Endometrial microvascular endothelial cells (primary cell): ENCODE measurements around the gene HOXD3. TPM values are rescaled to one million over a fixed set of nuclear protein-coding genes. Genes with fewer than 3 reads are reported as not detected.

Experiments used
- total RNA-seq: library from RNA; depleted of rRNA; stranded (reverse); fragments of >200 nt; gene quantifications from one replicate; pipeline ENCODE4 v1.2.3, GENCODE V29; 2015; ENCODE audit errors: inconsistent ontology term

Gene HOXD3
- total RNA-seq, 1 donor from 2014 or later: 21.4 TPM

Other genes with a start within 250 kb of the HOXD3 start
- 6.1 TPM for gene LNPK, start 155.0 kb upstream of the HOXD3 start, total RNA-seq
- gene EVX2, start 73.3 kb upstream of the HOXD3 start, total RNA-seq: not detected
- gene HOXD13, start 64.6 kb upstream of the HOXD3 start, total RNA-seq: not detected
- not detected for gene HOXD12, start 57.5 kb upstream of the HOXD3 start, total RNA-seq
- gene HOXD11, start 50.0 kb upstream of the HOXD3 start, total RNA-seq: 2.0 TPM
- 36.0 TPM for gene HOXD10, start 40.5 kb upstream of the HOXD3 start, total RNA-seq
- gene HOXD9, start 34.6 kb upstream of the HOXD3 start, total RNA-seq: 63.6 TPM
- 41.0 TPM for gene HOXD8, start 27.6 kb upstream of the HOXD3 start, total RNA-seq
- 18.7 TPM for gene HOXD4, start 5.8 kb upstream of the HOXD3 start, total RNA-seq
- 4.8 TPM for gene HOXD1, start 31.4 kb downstream of the HOXD3 start, total RNA-seq
- 47.8 TPM for gene MTX2, start 112.1 kb downstream of the HOXD3 start, total RNA-seq